ENCODE data around the gene NQO2. TPM values are rescaled to one million over a fixed set of nuclear protein-coding genes. Genes with fewer than 3 reads are reported as not detected.

The NQO2 gene
- total and polyA plus RNA-seq, 4 experiments from 2014 or later: 34.2 to 53.1 (median 42.8) TPM

DNA sequence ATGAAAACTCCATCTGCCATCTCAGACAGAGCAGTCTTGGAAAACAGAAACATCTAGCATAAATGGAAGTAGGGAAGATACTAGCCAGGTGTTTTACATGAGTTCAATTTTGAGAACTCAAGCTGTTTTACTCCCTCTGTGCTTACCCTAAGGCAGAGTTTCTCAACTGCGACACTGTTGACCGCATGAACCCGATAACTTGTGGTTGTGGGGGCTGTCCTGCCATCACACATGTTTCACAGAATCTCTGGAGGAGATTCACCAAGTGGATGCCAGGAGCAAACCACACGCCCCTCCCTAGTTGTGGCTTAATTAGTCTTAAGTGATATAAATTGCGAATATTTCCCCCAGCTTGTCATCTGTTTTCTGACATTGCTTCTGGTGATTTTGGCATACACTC, 26.0 kb upstream of the NQO2 start:
- no peaks in the 10 kb centered on the region for H3K36me3 ChIP-seq (ENCODE audit: insufficient read depth, low read length)
- ChIA-PET CTCF (ENCODE audit: partially characterized antibody) (interaction anchor here (0.9 to 1.5 kb wide), 3 partner anchors 13 to 21 kb away, joined by 3 to 4 read pairs (median 3); no protein-coding TSS in a partner anchor), POLR2A (ENCODE audit: partially characterized antibody) (interaction anchor here (0.7 to 3.0 kb wide), 2 partner anchors 13 to 16 kb away, joined by 3 to 18 read pairs; no protein-coding TSS in a partner anchor)
- H3K27me3 ChIP-seq (ENCODE audit: insufficient read depth, low read length): no peaks in the 10 kb centered on the region
- no peak overlapping the region for H3K27ac ChIP-seq (ENCODE audit: low read depth, low read length)
- Mint-ChIP-seq H3K4me1 (peaks cover 18 to 28% (median 23%) of the 10 kb centered on the region in 4 donors), H3K4me3 (peak overlapping the region in 1 of 8 donors; percentile 44), H3K27ac (no peak overlapping the region), H3K9me3 (no peaks in the 10 kb centered on the region), H3K36me3 (peaks cover 0 to 2% of the 10 kb centered on the region in 2 donors), H3K27me3 (peaks cover 2 to 4% of the 10 kb centered on the region in 2 donors)
- no peak overlapping the region for H3K4me3 ChIP-seq (ENCODE audit: low read length in 2 of 2)
- H3K4me1 ChIP-seq (ENCODE audit: insufficient read depth, low read length): peaks cover 11% of the 10 kb centered on the region
- no peaks in the 10 kb centered on the region for H3K9me3 ChIP-seq (ENCODE audit: control insufficient read depth in 1 of 2, low read length in 2 of 2)
- intact Hi-C loops (cut with micrococcal nuclease): no loop called here
- DNase-seq: no peak

DNA sequence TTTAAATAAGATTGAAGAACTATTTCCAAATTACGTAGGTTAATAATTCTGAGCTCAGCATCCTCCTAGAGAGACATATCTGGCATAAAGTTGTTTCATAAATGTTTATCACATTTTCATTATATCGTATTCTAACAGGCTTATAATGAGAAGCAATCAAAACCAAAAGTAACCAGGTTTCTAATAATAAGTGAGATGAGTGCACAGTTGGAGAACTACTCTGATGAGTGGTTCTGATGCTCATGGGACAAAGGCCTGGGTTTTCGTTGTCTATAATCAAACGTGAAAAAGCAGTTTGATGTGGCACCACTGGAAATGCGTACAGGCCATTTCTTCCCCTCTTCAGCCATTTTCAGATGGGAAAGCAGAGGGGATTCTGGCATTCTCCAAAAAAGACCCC, 23.6 kb upstream of the NQO2 start:
- Mint-ChIP-seq H3K36me3 (no peaks in the 10 kb centered on the region), H3K4me1 (peaks cover 11 to 14% (median 12%) of the 10 kb centered on the region in 4 donors), H3K9me3 (no peaks in the 10 kb centered on the region), H3K27me3 (peaks cover 5 to 6% of the 10 kb centered on the region in 2 donors), H3K27ac (peak overlapping the region in 1 of 7 donors; percentile 3), H3K4me3 (peak overlapping the region in 1 of 8 donors; percentile 31)
- DNase-seq: no peak
- Histone ChIP-seq H3K4me3 (ENCODE audit: low read length in 2 of 2) (no peak overlapping the region), H3K36me3 (ENCODE audit: insufficient read depth, low read length) (no peaks in the 10 kb centered on the region), H3K27me3 (ENCODE audit: insufficient read depth, low read length) (no peaks in the 10 kb centered on the region), H3K4me1 (ENCODE audit: insufficient read depth, low read length) (no peaks in the 10 kb centered on the region), H3K9me3 (ENCODE audit: control insufficient read depth in 1 of 2, low read length in 2 of 2) (no peaks in the 10 kb centered on the region), H3K27ac (ENCODE audit: low read depth, low read length) (no peak overlapping the region)
- ChIA-PET CTCF (ENCODE audit: partially characterized antibody) (interaction anchor here (1.5 kb wide), 1 partner anchor 9 kb away, joined by 4 read pairs; no protein-coding TSS in a partner anchor), POLR2A (ENCODE audit: partially characterized antibody) (interaction anchor here (0.6 to 3.0 kb wide), 2 partner anchors 11 to 13 kb away, joined by 4 to 18 read pairs; no protein-coding TSS in a partner anchor)
- intact Hi-C loops (cut with micrococcal nuclease): no loop called here

DNA sequence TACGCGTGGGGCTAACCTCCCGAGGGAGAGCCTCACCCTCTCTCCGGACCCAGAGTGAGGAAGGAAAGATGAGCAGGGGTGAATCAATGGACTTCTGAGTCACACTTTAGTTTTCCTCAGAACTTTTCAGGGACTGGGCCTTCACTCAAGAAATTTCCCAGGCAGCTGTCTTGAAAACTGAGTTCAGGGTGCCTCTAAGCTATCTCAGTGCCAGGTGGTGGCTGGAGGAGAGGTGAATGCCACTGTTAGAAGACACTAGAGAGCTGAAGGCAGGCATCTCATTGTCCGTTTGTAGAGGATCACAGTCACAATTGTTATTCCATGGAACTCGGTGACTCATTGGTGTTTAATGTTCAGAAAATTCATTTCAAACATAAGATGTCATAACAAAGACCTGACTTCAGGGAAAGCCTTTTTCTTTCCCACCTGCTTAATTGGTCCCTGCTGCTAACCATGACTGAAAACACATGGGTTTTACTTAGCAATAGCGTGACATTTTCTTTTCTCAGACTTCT, 23.1 kb upstream of the NQO2 start:
- peaks cover 11 to 16% (median 11%) of the 10 kb centered on the region in 4 donors for H3K4me1 Mint-ChIP-seq
- H3K27me3 Mint-ChIP-seq: peaks cover 9% of the 10 kb centered on the region in 2 donors
- Histone ChIP-seq H3K27me3 (ENCODE audit: insufficient read depth, low read length) (no peaks in the 10 kb centered on the region), H3K9me3 (ENCODE audit: control insufficient read depth in 1 of 2, low read length in 2 of 2) (no peaks in the 10 kb centered on the region), H3K27ac (ENCODE audit: low read depth, low read length) (no peak overlapping the region), H3K36me3 (ENCODE audit: insufficient read depth, low read length) (no peaks in the 10 kb centered on the region), H3K4me3 (ENCODE audit: low read length in 2 of 2) (no peak overlapping the region), H3K4me1 (ENCODE audit: insufficient read depth, low read length) (no peaks in the 10 kb centered on the region)
- H3K4me3 Mint-ChIP-seq: no peak overlapping the region
- intact Hi-C loops (cut with micrococcal nuclease): no loop called here
- ChIA-PET POLR2A (ENCODE audit: partially characterized antibody) (interaction anchor here (3.0 kb wide), 1 partner anchor 13 kb away, joined by 18 read pairs; no protein-coding TSS in a partner anchor), CTCF (ENCODE audit: partially characterized antibody) (interaction anchor here (2.0 kb wide), 1 partner anchor 25 kb away, joined by 6 read pairs; no protein-coding TSS in a partner anchor)
- H3K36me3 Mint-ChIP-seq: no peaks in the 10 kb centered on the region
- H3K9me3 Mint-ChIP-seq: no peaks in the 10 kb centered on the region
- DNase-seq: no peak
- peak overlapping the region in 1 of 7 donors; percentile 79 for H3K27ac Mint-ChIP-seq

DNA sequence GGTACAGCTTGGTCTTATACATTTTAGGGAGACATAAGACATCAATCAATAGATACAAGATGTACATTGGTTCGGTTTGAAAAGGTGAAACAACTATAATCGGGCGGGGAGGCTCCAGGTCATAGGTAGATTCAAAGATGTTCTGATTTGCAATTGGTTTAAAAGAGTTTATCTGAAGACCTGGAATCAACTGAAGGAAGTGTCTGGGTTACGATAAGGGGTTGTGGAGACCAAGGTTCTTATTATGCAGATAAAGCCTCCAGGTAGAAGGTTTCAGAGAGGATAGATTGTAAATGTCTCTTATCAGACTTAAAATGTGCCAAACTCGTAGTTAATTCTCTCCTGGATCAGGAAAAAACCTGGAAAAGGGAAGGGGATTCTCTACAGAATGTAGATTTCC, 22.4 kb upstream of the NQO2 start:
- no peak overlapping the region for H3K27ac ChIP-seq (ENCODE audit: low read depth, low read length)
- H3K4me3 Mint-ChIP-seq: no peak overlapping the region
- peak overlapping the region in 1 of 7 donors; percentile 38 for H3K27ac Mint-ChIP-seq
- POLR2A ChIA-PET (ENCODE audit: partially characterized antibody): interaction anchor here (1.4 kb wide), 1 partner anchor 13 kb away, joined by 4 read pairs; no protein-coding TSS in a partner anchor
- no peak overlapping the region for H3K4me3 ChIP-seq (ENCODE audit: low read length in 2 of 2)
- no peaks in the 10 kb centered on the region for H3K4me1 ChIP-seq (ENCODE audit: insufficient read depth, low read length)
- no peaks in the 10 kb centered on the region for H3K9me3 Mint-ChIP-seq
- DNase-seq: no peak
- H3K27me3 ChIP-seq (ENCODE audit: insufficient read depth, low read length): no peaks in the 10 kb centered on the region
- no peaks in the 10 kb centered on the region for H3K36me3 ChIP-seq (ENCODE audit: insufficient read depth, low read length)
- H3K9me3 ChIP-seq (ENCODE audit: control insufficient read depth in 1 of 2, low read length in 2 of 2): no peaks in the 10 kb centered on the region
- peaks cover 5 to 10% (median 8%) of the 10 kb centered on the region in 4 donors for H3K4me1 Mint-ChIP-seq
- H3K27me3 Mint-ChIP-seq: peaks cover 9% of the 10 kb centered on the region in 2 donors
- intact Hi-C loops (cut with micrococcal nuclease): no loop called here
- H3K36me3 Mint-ChIP-seq: no peaks in the 10 kb centered on the region
- CTCF ChIA-PET (ENCODE audit: partially characterized antibody): interaction anchor here (2.0 kb wide), 1 partner anchor 25 kb away, joined by 6 read pairs; no protein-coding TSS in a partner anchor

DNA sequence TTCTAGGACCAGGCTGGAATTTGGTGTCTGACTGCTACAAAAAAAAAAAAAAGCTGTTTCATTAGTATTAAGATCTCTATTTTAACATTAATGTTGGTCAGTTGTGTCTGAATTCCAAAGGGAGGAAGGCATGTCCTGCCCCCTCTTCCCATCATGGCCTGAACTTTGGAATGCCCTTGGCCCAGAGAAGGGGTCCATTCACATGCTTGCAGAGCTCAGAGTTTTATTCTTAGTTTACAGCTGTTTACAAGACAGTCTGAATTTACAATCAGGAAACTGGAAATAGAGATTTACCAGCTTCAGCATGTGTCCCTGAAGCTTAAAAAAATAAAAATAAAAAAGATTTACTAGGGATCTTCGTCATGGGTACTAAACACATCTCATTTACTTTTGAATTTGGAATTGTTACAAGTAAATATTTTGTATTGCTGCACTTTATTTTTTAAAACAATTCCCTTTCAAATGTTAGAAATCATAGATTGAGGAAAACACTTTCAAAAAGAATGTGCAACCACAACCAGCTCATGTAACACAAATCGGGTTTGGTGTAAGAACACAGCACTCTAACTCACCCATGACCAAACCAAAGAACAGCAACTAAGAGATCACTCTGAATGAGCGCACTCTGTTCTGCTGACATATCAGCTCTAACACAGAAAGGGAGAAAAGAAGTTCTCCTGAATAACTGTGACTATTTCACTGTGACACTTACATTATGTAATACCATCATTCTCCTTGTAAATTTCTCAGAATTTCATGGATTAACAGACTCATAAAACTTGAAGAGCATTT, 21.7 kb upstream of the NQO2 start:
- Histone ChIP-seq H3K4me1 (ENCODE audit: insufficient read depth, low read length) (no peaks in the 10 kb centered on the region), H3K4me3 (ENCODE audit: low read length in 2 of 2) (no peak overlapping the region), H3K36me3 (ENCODE audit: insufficient read depth, low read length) (no peaks in the 10 kb centered on the region), H3K27me3 (ENCODE audit: insufficient read depth, low read length) (no peaks in the 10 kb centered on the region), H3K9me3 (ENCODE audit: control insufficient read depth in 1 of 2, low read length in 2 of 2) (no peaks in the 10 kb centered on the region), H3K27ac (ENCODE audit: low read depth, low read length) (no peak overlapping the region)
- H3K27ac Mint-ChIP-seq: no peak overlapping the region
- CTCF ChIA-PET (ENCODE audit: partially characterized antibody): interaction anchor here (2.0 kb wide), 1 partner anchor 26 kb away, joined by 6 read pairs; no protein-coding TSS in a partner anchor
- no peak overlapping the region for H3K4me3 Mint-ChIP-seq
- POLR2A ChIA-PET (ENCODE audit: partially characterized antibody): interaction anchor here (1.4 kb wide), 1 partner anchor 13 kb away, joined by 4 read pairs; no protein-coding TSS in a partner anchor
- no peaks in the 10 kb centered on the region for H3K36me3 Mint-ChIP-seq
- H3K4me1 Mint-ChIP-seq: peaks cover 0 to 5% (median 2%) of the 10 kb centered on the region in 4 donors
- intact Hi-C loops (cut with micrococcal nuclease): no loop called here
- no peaks in the 10 kb centered on the region for H3K9me3 Mint-ChIP-seq
- DNase-seq: no peak
- H3K27me3 Mint-ChIP-seq: peaks cover 9% of the 10 kb centered on the region in 2 donors

DNA sequence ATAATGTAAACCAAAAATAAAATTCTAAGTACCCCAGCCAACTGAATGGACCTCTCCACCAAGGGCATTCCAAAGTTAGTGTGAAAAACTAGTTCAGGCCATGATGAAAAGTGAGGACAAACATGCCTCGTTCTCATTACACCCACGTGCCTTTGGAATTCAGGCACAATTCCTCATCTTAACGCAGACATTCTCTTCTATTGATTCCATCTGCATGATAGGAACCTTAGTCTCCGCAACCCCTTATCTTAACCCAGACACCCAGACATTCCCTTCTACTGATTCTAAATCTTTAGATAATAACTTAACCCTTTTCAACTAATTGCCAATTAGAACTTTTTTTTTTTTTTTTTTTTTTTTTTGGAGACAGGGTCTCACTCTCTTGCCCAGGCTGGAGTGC, 20.8 kb upstream of the NQO2 start:
- H3K4me3 ChIP-seq (ENCODE audit: low read length in 2 of 2): no peak overlapping the region
- no peak overlapping the region for H3K27ac Mint-ChIP-seq
- POLR2A ChIA-PET (ENCODE audit: partially characterized antibody): no interaction called here
- H3K27ac ChIP-seq (ENCODE audit: low read depth, low read length): no peak overlapping the region
- no peaks in the 10 kb centered on the region for H3K36me3 Mint-ChIP-seq
- CTCF ChIA-PET (ENCODE audit: partially characterized antibody): no interaction called here
- no peak for DNase-seq
- H3K27me3 ChIP-seq (ENCODE audit: insufficient read depth, low read length): no peaks in the 10 kb centered on the region
- peaks cover 9% of the 10 kb centered on the region in 2 donors for H3K27me3 Mint-ChIP-seq
- H3K4me3 Mint-ChIP-seq: no peak overlapping the region
- H3K4me1 ChIP-seq (ENCODE audit: insufficient read depth, low read length): no peaks in the 10 kb centered on the region
- H3K4me1 Mint-ChIP-seq: peaks cover 0 to 4% (median under 1%) of the 10 kb centered on the region in 4 donors
- intact Hi-C loops (cut with micrococcal nuclease): no loop called here
- H3K36me3 ChIP-seq (ENCODE audit: insufficient read depth, low read length): no peaks in the 10 kb centered on the region
- no peaks in the 10 kb centered on the region for H3K9me3 Mint-ChIP-seq
- no peaks in the 10 kb centered on the region for H3K9me3 ChIP-seq (ENCODE audit: control insufficient read depth in 1 of 2, low read length in 2 of 2)
